MM.1S (cell line): ENCODE results near the gene SCAPER.

Source experiments
- DNase-seq: peaks from one replicate; pipeline ENCODE4 v3.0.0-alpha.2; 2015
- H2AFZ ChIP-seq: fragments of 300-600 bp; sonication (generic); 2 replicates; pipeline ENCODE4 v1.6.0; 2016; ENCODE audit warnings: antibody characterized with exemption, low read length
- H3F3A ChIP-seq: fragments of 300-600 bp; sonication (generic); 2 replicates; pipeline ENCODE4 v1.6.1; 2016; ENCODE audit warnings: mild to moderate bottlenecking, antibody characterized with exemption, low read length, moderate library complexity, mixed read lengths; ENCODE audit not compliant: insufficient read depth
- H3K27ac ChIP-seq: fragments of 300-600 bp; sonication (generic); 2 replicates; pipeline ENCODE4 v1.5.1; 2016; ENCODE audit warnings: mild to moderate bottlenecking, low read length
- H3K27me3 ChIP-seq: fragments of 300-600 bp; sonication (generic); replicated peaks from 2 replicates; pipeline ENCODE4 v1.6.0; 2016; ENCODE audit warnings: low read length; ENCODE audit not compliant: insufficient read depth
- H3K36me3 ChIP-seq: fragments of 300-600 bp; sonication (generic); replicated peaks from 2 replicates; pipeline ENCODE4 v1.6.1; 2016; ENCODE audit warnings: mild to moderate bottlenecking, low read length, mixed read lengths; ENCODE audit not compliant: insufficient read depth
- H3K4me1 ChIP-seq: fragments of 300-600 bp; sonication (generic); 2 replicates; pipeline ENCODE4 v1.6.1; 2016; ENCODE audit warnings: low read length, mixed read lengths
- H3K4me2 ChIP-seq: fragments of 300-600 bp; sonication (generic); 2 replicates; pipeline ENCODE4 v1.6.0; 2016; ENCODE audit warnings: low read depth, low read length
- H3K4me3 ChIP-seq: fragments of 300-600 bp; sonication (generic); 2 replicates; pipeline ENCODE4 v1.5.1; 2016; ENCODE audit warnings: low read length, mixed read lengths
- H3K79me2 ChIP-seq: fragments of 300-600 bp; sonication (generic); 2 replicates; pipeline ENCODE4 v1.6.1; 2016; ENCODE audit warnings: mixed run types, low read length, mixed read lengths
- H3K9ac ChIP-seq: fragments of 300-600 bp; sonication (generic); 2 replicates; pipeline ENCODE4 v1.6.1; 2016; ENCODE audit warnings: low read length, mixed read lengths
- H3K9me2 ChIP-seq: fragments of 300-600 bp; sonication (generic); replicated peaks from 2 replicates; pipeline ENCODE4 v1.6.1; 2016; ENCODE audit warnings: mild to moderate bottlenecking, low read length, mixed read lengths; ENCODE audit not compliant: insufficient read depth
- H3K9me3 ChIP-seq: fragments of 300-600 bp; sonication (generic); replicated peaks from 2 replicates; pipeline ENCODE4 v1.6.1; 2016; ENCODE audit warnings: mild to moderate bottlenecking, low read length, mixed read lengths; ENCODE audit not compliant: insufficient read depth
- H4K20me1 ChIP-seq: fragments of 300-600 bp; sonication (generic); 2 replicates; pipeline ENCODE4 v1.6.1; 2016; ENCODE audit warnings: mild to moderate bottlenecking, low read length, moderate library complexity, mixed read lengths; ENCODE audit not compliant: insufficient read depth
- EZH2 ChIP-seq: fragments of 300-600 bp; sonication (generic); optimal IDR thresholded peaks from 2 replicates; pipeline ENCODE3; 2017; ENCODE audit warnings: low read depth, mild to moderate bottlenecking, antibody characterized with exemption, low read length, mixed read lengths
- EZH2phosphoT487 ChIP-seq: fragments of 300-600 bp; sonication (generic); IDR thresholded peaks from 2 replicates; pipeline ENCODE4 v1.6.1; 2018; ENCODE audit warnings: antibody characterized with exemption, low read length
- TF ChIP-seq, protein P1 (sequence below): fragments of 300-600 bp; sonication (generic); IDR thresholded peaks from 2 replicates; pipeline ENCODE4 v1.5.1; 2016; ENCODE audit warnings: antibody characterized with exemption, low read length, mixed read lengths

The SCAPER gene

DNA sequence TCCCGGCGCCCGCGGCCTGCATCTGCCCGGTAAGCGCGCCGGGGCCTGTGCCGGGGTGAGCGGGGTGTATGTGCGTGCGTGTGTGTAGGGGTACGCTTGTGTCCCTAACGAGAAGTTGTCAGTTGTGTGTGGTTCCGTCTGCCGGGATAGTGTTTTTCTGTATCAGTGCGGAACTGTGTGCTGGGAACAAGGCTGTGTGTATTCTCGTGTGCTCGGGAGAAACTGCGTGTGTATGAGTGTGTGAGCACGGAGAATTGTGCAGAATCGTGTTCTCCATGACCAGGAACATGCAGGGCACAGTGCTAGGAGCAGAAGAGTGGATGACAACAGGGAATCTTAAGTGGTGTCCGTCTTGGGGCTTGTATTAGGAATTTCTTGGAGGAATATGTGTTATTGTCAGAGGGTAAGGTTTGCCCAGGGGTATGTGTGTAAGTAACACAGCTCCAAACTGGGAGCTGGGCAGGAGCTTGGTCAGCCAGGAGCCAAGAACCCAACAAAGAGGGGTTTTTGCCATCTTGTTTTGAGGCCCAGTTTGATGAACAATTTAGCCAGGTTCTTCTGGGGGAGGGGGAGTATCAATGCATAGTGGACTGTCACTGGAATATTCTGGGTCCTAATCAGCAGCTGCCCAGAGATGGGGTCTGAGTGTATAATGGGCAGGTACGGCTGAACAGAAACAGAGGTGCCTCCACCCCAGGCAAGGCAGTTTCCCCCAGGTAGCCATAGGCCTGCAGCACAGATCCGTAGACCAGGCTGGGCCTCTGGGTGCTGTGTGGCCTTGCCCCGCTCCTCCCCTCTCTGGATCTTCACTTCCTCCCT lies 566.4 kb downstream of the SCAPER start:
- DNase-seq = no peak
- H3K4me2 ChIP-seq = no peak overlapping the region

DNA sequence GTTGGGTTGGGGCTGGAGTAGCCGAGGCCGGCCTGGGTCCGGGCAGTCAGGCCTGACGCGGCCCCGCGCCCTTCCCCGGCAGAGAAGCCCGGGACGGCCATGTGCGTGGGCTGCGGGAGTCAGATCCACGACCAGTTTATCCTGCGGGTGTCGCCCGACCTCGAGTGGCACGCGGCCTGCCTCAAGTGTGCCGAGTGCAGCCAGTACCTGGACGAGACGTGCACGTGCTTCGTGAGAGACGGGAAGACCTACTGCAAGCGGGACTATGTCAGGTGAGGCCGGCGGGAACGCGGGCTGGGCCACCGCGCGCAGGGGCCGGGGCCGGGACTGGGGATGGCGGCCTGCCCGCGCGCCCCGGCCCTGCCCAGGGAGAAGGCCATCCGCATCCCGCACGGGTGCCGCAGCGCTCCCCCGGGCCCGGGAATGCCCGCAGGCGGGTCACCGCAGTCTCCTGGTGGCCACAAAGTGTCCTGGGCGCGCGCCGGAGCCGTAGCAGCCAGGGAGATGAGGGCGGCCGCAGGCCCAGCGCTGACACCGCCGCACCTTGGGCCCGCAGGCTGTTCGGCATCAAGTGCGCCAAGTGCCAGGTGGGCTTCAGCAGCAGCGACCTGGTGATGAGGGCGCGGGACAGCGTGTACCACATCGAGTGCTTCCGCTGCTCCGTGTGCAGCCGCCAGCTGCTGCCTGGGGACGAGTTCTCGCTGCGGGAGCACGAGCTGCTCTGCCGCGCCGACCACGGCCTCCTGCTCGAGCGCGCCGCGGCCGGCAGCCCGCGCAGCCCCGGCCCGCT lies 567.2 kb downstream of the SCAPER start:
- no peak for DNase-seq
- no peaks in the 10 kb centered on the region for H4K20me1 ChIP-seq
- TF ChIP-seq, protein P1, sequence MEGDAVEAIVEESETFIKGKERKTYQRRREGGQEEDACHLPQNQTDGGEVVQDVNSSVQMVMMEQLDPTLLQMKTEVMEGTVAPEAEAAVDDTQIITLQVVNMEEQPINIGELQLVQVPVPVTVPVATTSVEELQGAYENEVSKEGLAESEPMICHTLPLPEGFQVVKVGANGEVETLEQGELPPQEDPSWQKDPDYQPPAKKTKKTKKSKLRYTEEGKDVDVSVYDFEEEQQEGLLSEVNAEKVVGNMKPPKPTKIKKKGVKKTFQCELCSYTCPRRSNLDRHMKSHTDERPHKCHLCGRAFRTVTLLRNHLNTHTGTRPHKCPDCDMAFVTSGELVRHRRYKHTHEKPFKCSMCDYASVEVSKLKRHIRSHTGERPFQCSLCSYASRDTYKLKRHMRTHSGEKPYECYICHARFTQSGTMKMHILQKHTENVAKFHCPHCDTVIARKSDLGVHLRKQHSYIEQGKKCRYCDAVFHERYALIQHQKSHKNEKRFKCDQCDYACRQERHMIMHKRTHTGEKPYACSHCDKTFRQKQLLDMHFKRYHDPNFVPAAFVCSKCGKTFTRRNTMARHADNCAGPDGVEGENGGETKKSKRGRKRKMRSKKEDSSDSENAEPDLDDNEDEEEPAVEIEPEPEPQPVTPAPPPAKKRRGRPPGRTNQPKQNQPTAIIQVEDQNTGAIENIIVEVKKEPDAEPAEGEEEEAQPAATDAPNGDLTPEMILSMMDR = no peak
- TF ChIP-seq EZH2phosphoT487 = no peak
- no peak for TF ChIP-seq EZH2
- no peaks in the 10 kb centered on the region for H3K9me2 ChIP-seq
- H3K9me3 ChIP-seq = no peaks in the 10 kb centered on the region
- no peaks in the 10 kb centered on the region; the same call in 1 of the 2 replicates for H3K4me1 ChIP-seq
- peak overlapping the region; percentile 49; the same call in 1 of the 2 replicates for H2AFZ ChIP-seq
- H3K4me3 ChIP-seq = peak overlapping the region; percentile 61
- H3K27ac ChIP-seq = no peak overlapping the region
- H3K27me3 ChIP-seq = 0 out of 2 replicates have a peak, but pooled peaks cover 6% of the 10 kb centered on the region
- no peaks in the 10 kb centered on the region for H3K79me2 ChIP-seq
- H3F3A ChIP-seq = no peaks in the 10 kb centered on the region
- no peaks in the 10 kb centered on the region for H3K36me3 ChIP-seq
- H3K4me2 ChIP-seq = peak overlapping the region; percentile 94
- no peak overlapping the region for H3K9ac ChIP-seq

More for the DNA sequence above, 566.4 kb downstream of the SCAPER start:
- Histone ChIP-seq H3K27ac (no peak overlapping the region), H3K9me2 (no peaks in the 10 kb centered on the region), H4K20me1 (no peaks in the 10 kb centered on the region), H3F3A (no peaks in the 10 kb centered on the region), H2AFZ (no peak overlapping the region), H3K79me2 (no peaks in the 10 kb centered on the region), H3K9me3 (no peaks in the 10 kb centered on the region), H3K36me3 (no peaks in the 10 kb centered on the region), H3K27me3 (0 out of 2 replicates have a peak, but pooled peaks cover 6% of the 10 kb centered on the region), H3K9ac (no peak overlapping the region), H3K4me1 (no peaks in the 10 kb centered on the region; the same call in 1 of the 2 replicates), H3K4me3 (no peak overlapping the region)
- TF ChIP-seq EZH2 (no peak), EZH2phosphoT487 (no peak)
- TF ChIP-seq, protein P1 = no peak

DNA sequence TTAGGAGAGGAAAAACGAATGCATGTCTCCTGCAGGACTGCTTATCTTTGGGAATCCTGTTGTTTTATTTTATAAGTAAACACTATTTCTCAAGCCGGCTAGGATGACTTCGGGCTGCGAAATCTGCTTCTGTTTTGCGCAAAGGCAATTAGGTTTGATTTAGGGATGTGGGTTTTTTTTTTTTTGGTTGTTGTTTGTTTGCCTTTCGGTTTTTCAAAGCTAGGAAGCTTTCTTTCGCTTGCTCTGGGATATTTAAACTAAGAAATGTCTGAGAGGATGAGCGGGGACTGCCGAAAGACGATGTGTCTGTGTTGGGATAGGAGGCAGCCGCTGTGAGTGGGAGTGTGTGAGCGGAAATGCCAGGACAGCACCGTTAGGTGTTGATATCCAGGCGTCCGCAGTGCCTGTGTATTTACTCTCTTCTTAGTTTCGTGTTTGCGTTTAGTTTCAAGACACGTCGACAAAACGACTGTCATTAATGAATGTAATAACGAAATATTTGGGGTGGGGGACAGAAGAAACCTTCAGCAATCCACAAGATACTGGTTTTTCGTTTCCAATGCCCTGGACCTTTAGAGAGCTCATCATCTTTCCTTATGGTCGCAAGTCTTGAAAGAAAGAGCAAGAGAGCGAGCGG lies 568.0 kb downstream of the SCAPER start:
- no peaks in the 10 kb centered on the region for H3K9me3 ChIP-seq
- H2AFZ ChIP-seq = peak overlapping the region; percentile 49
- no peaks in the 10 kb centered on the region for H3K36me3 ChIP-seq
- no peaks in the 10 kb centered on the region; the same call in 1 of the 2 replicates for H3K4me1 ChIP-seq
- H3K27me3 ChIP-seq = 0 out of 2 replicates have a peak, but pooled peaks cover 6% of the 10 kb centered on the region
- DNase-seq = no peak
- H3K4me3 ChIP-seq = peak overlapping the region; percentile 61
- H3F3A ChIP-seq = no peaks in the 10 kb centered on the region
- no peaks in the 10 kb centered on the region for H4K20me1 ChIP-seq
- peak overlapping the region; percentile 19; the same call in 1 of the 2 replicates for H3K27ac ChIP-seq
- TF ChIP-seq EZH2phosphoT487 (no peak), EZH2 (no peak)
- TF ChIP-seq, protein P1 = no peak
- peak overlapping the region; percentile 37; the same call in 1 of the 2 replicates for H3K9ac ChIP-seq
- H3K9me2 ChIP-seq = no peaks in the 10 kb centered on the region
- peak overlapping the region; percentile 94 for H3K4me2 ChIP-seq
- H3K79me2 ChIP-seq = no peaks in the 10 kb centered on the region
